ENCODE results near the gene GPAT2.
"Not testable (repeated sequence)": the region's sequence is repeated elsewhere in the genome, so short reads cannot be mapped to it uniquely, and the experiment has no call there.

GRCh38 chr2:96059443-96059842 is 24.7 kb upstream of the GPAT2 start:
- not testable (repeated sequence) for TF ChIP-seq ETV6 (CRISPR knock-in tag; conservative IDR thresholded peaks at IDR 0.05); ZBTB21 (CRISPR knock-in tag; IDR thresholded peaks at IDR 0.05); GABPB1 (CRISPR knock-in tag; IDR thresholded peaks at IDR 0.05); CTCF (CRISPR knock-in tag; IDR thresholded peaks at IDR 0.05); POLR2AphosphoS5 (IDR thresholded peaks at IDR 0.05; ENCODE audit: low read depth, low read length); NFYB (CRISPR knock-in tag; IDR thresholded peaks at IDR 0.05); TCF7L2 (IDR thresholded peaks at IDR 0.05; ENCODE audit: low read depth, low read length); XRCC5 (optimal IDR thresholded peaks at IDR 0.05; ENCODE audit: low read length); EZH2 (conservative IDR thresholded peaks at IDR 0.05; ENCODE audit: low read depth, low read length); SP140L (CRISPR knock-in tag; IDR thresholded peaks at IDR 0.05; ENCODE audit: borderline replicate concordance); HOXA7 (CRISPR knock-in tag; IDR thresholded peaks at IDR 0.05); ZNF138 (CRISPR knock-in tag; IDR thresholded peaks at IDR 0.05; ENCODE audit: low read depth); ZFP37 (CRISPR knock-in tag; IDR thresholded peaks at IDR 0.05; ENCODE audit: borderline replicate concordance); ZNF263 (CRISPR knock-in tag; IDR thresholded peaks at IDR 0.05)

All from HepG2 (cell line).